PC-3 (cell line): ENCODE measurements around the gene TCF12.

Experiments
- EZH2 ChIP-seq: fragments of 300-600 bp; sonication (generic); IDR thresholded peaks from one replicate; pipeline ENCODE4 v1.6.1; 2017; ENCODE audit warnings: antibody characterized with exemption, mild to moderate bottlenecking, low read length; ENCODE audit not compliant: unreplicated experiment
- EZH2phosphoT487 ChIP-seq: fragments of 300-600 bp; sonication (generic); IDR thresholded peaks from 2 replicates; pipeline ENCODE4 v1.6.1; 2018; ENCODE audit warnings: mild to moderate bottlenecking, antibody characterized with exemption, low read length, borderline replicate concordance
- TF ChIP-seq, protein P1 (sequence below): fragments of 300-600 bp; sonication (generic); conservative IDR thresholded peaks from 2 replicates; pipeline ENCODE4 v1.5.1; 2017; ENCODE audit warnings: antibody characterized with exemption, low read depth, mild to moderate bottlenecking, low read length

DNA sequence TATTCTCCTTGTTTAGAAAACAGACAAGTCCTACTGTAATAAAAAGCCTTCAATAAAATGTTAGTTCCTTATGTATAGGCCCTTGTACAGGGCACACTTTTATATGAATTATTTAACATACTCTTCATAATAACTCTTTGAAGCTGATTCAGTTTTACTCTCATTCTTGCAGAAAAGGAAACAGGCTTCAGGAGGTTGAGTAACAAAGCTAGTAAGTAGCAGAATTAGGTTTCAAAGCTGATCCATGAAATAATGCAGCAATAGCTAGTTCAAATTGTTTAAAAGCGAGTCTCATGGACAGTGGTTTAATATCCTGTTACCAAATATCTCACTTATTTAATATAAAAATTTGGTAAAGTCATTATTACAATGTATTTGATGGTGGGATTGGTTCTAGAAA is 25.0 kb downstream of the TCF12 start:
- TF ChIP-seq, protein P1, sequence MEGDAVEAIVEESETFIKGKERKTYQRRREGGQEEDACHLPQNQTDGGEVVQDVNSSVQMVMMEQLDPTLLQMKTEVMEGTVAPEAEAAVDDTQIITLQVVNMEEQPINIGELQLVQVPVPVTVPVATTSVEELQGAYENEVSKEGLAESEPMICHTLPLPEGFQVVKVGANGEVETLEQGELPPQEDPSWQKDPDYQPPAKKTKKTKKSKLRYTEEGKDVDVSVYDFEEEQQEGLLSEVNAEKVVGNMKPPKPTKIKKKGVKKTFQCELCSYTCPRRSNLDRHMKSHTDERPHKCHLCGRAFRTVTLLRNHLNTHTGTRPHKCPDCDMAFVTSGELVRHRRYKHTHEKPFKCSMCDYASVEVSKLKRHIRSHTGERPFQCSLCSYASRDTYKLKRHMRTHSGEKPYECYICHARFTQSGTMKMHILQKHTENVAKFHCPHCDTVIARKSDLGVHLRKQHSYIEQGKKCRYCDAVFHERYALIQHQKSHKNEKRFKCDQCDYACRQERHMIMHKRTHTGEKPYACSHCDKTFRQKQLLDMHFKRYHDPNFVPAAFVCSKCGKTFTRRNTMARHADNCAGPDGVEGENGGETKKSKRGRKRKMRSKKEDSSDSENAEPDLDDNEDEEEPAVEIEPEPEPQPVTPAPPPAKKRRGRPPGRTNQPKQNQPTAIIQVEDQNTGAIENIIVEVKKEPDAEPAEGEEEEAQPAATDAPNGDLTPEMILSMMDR: no peak
- TF ChIP-seq EZH2 (no peak), EZH2phosphoT487 (no peak)
